ENCODE data around the gene ACSL4.

Gene ACSL4

DNA sequence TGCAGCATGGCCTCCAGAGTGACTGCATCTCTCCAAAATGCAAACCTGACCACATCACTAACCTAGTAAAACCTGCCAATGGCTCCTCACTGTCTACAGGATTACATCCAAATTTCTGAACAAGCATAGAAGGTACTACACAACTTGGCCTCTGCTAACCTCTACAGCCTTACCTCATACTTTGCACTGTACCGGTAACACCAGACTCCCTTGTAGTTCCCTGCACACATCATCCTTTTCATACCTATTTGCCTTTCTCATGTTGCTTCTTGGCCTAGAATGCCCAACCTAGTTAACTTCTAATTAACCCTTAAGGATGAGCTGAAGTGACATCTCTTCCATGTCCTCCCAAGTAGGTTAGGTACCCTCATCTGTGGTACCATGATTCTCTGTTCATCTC, 74.7 kb downstream of the ACSL4 start:
- TF ChIP-seq, protein P1, sequence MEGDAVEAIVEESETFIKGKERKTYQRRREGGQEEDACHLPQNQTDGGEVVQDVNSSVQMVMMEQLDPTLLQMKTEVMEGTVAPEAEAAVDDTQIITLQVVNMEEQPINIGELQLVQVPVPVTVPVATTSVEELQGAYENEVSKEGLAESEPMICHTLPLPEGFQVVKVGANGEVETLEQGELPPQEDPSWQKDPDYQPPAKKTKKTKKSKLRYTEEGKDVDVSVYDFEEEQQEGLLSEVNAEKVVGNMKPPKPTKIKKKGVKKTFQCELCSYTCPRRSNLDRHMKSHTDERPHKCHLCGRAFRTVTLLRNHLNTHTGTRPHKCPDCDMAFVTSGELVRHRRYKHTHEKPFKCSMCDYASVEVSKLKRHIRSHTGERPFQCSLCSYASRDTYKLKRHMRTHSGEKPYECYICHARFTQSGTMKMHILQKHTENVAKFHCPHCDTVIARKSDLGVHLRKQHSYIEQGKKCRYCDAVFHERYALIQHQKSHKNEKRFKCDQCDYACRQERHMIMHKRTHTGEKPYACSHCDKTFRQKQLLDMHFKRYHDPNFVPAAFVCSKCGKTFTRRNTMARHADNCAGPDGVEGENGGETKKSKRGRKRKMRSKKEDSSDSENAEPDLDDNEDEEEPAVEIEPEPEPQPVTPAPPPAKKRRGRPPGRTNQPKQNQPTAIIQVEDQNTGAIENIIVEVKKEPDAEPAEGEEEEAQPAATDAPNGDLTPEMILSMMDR (IDR thresholded peaks at IDR 0.05) = no peak

DNA sequence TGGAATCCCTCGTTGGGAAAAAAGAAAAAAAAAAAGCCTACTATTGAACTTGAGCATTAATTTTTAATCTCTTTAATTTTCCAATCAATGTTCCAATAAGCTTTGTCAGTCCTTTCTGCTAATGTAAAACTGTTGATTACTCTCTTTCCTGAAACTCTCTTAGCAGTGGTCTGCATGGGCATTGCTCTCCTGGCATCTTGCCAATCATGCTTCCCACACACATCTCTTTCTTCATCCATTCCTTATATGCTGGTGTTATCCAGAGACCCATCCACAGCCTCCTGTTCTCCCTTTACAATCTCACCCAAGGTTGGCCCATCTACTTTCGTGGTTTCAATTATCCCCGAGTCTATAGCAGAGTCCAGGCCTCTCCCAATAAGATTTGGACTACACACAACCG, 76.3 kb downstream of the ACSL4 start:
- TF ChIP-seq, protein P1 (IDR thresholded peaks at IDR 0.05) = no peak

DNA sequence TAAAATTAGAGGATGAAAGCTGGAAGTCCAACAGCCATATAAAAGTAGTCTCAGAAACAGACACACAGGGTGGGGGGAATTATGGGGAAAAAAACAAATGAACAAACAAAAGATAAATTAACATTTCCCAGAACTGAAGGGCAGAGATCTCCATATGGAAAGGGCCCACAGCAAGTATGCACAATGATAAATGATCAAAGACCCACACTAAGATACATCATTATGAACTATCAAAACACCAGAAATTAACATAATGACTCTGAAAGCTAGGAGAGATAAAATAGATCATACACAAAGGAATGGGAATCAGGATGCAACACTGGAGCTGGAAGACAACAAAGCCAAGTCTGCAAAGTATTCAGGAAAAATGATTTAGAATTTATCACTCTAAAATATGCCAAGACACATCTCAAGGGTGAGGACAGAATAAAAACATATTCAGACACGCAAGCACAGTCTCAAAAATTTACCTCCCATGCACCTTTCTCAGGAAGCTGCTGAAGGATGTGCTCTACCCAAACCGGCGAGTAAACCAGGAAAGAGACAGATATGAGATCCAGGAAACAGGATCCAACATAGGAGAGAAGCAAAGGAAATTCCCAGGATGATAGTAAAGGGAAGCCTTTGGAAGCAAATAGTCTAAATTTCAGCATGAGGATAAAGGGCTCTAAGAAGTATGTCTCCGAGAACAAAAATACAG, 77.4 kb downstream of the ACSL4 start:
- TF ChIP-seq, protein P1 (IDR thresholded peaks at IDR 0.05) = no peak

DNA sequence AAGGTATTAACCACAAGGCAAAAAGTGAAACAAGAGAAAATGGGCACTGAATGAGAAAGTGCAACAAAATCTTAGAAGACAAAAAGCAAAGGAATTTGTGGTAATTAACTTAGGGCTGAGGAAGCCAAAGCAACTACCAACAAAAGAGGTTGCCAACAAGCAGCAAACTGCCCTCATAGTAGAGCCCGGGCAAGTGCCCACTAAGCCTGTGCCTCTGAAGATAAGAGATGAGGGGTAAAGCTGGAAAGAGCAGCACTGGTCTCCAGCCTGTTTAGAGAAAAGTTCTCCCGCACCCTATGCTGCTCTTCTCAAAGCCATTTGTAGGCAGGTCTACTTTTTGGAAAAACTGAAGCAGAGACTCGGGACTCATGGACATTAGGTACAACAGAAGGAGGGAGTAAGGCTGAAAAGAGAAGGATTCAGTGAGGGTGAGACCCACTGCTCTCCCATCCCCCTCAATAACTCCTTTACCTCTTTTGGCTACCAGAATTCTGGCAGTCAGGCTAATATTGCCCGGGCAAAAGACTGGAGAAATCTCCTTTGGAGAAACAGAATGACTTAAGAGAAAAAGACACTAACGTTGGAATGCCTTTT, 78.4 kb downstream of the ACSL4 start:
- TF ChIP-seq, protein P1 (IDR thresholded peaks at IDR 0.05) = no peak

DNA sequence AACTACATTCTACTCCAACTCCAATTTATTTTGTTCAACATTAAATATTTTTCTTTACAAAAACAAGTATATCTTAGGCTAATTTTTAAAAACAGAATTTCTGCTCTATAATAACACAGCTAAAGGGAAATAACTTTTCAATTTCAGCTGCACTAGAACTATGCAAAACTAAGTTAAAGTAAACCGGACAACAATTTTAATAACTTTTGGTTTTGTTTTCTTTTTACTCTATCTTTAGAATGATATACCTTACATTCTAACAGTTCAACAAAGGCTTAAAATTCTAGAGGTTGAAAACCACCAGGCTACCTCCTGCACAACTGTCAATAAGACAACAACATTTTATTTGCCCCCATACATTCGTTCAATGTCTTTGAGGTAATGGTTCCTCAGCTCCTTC, 89.4 kb downstream of the ACSL4 start:
- TF ChIP-seq, protein P1 (IDR thresholded peaks at IDR 0.05) = no peak

DNA sequence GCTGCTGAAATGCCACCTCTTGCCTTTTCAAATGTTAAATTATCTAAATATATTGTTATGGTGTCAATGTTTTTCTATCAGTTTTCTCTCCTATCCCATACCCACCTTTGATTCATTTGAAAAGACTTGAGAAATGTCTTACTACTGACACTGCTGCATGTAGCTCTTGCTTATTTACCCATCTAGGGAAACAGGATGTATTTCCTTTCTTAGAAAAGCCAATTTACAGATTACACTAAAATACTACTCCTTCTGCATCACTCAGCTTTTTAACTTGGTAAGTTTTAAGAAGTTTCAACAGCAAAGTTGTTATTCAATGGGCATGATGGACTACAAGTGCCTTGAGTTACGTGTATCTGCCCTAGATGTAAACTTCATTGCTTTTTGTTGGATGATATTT, 94.9 kb downstream of the ACSL4 start:
- TF ChIP-seq, protein P1 (IDR thresholded peaks at IDR 0.05) = no peak

DNA sequence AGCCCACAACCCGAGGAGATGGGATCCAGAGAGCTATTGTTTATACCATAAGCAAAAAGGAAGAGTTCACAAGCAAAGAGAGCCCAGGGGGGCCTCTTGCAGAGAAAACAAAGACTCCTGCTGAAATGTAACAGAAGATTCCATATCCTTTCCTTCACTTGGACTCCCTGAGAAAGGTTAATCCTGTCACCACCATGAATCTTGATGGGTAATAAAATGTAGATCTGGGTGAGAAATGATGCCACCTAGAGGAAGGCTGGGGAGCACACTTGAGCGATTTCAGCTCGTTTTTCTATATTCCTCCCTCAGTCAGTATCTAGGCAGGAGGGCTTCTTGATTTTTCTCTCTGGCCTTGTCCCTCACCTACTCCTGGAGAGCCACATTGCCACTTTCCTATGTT, 97.9 kb downstream of the ACSL4 start:
- TF ChIP-seq, protein P1 (IDR thresholded peaks at IDR 0.05) = peak; percentile 56
